ENCODE measurements around the gene FOCAD. TPM values are rescaled to one million over a fixed set of nuclear protein-coding genes. Genes with fewer than 3 reads are reported as not detected.

FOCAD gene
- total RNA-seq, 2 experiments from 2014 or later = 13.8 to 18.5 TPM

GRCh38 chr9:20880675-20881074 lies 196.6 kb downstream of the FOCAD start:
- Histone ChIP-seq H3K4me3 (ENCODE audit: low read depth, low read length, poor library complexity, severe bottlenecking) (no peak overlapping the region), H3K27ac (ENCODE audit: low read depth, low read length, poor library complexity, severe bottlenecking) (no peak overlapping the region), H3K4me2 (ENCODE audit: low read length) (no peak overlapping the region), H2AFZ (ENCODE audit: low read length) (no peak overlapping the region), H4K20me1 (ENCODE audit: insufficient read depth, low read length) (no peaks in the 10 kb centered on the region; the same call in 1 of the 2 replicates), H3K9me3 (ENCODE audit: low read length) (no peaks in the 10 kb centered on the region), H3K79me2 (ENCODE audit: insufficient read depth, low read depth, low read length) (no peaks in the 10 kb centered on the region), H3K36me3 (ENCODE audit: insufficient read depth, low read length) (no peaks in the 10 kb centered on the region), H3K9me2 (ENCODE audit: insufficient read depth, low read length) (no peaks in the 10 kb centered on the region), H3K4me1 (ENCODE audit: insufficient read depth, low read length, poor library complexity, severe bottlenecking) (no peaks in the 10 kb centered on the region)
- ChIA-PET POLR2A (interaction anchor here (0.6 to 0.9 kb wide), 2 partner anchors 38 to 223 kb away, joined by 3 to 4 read pairs; no protein-coding TSS in a partner anchor), CTCF (ENCODE audit: unreplicated experiment) (no interaction called here)
- BruUV-seq (replicated peaks) = no TSS peak
- TF ChIP-seq CTCF (conservative IDR thresholded peaks at IDR 0.05; ENCODE audit: low read length) = no peak
- TF ChIP-seq EZH2phosphoT487 (IDR thresholded peaks at IDR 0.05; ENCODE audit: borderline replicate concordance, low read depth, low read length) = no peak
- intact Hi-C loops (cut with micrococcal nuclease; ENCODE audit: unreplicated experiment) = loop anchor here (10.0 kb wide), 1 partner anchor 256 kb away; the partner anchor contains the start of gene MLLT3
- no peak for DNase-seq (ENCODE audit: low spot score)

GRCh38 chr9:20884985-20885593 lies 201.0 kb downstream of the FOCAD start:
- no TSS peak for BruUV-seq (replicated peaks)
- ChIA-PET POLR2A (interaction anchor here (0.8 to 4.0 kb wide), 4 partner anchors 11 to 227 kb away, joined by 3 to 18 read pairs (median 6); no protein-coding TSS in a partner anchor), CTCF (ENCODE audit: unreplicated experiment) (no interaction called here)
- Histone ChIP-seq H3K36me3 (ENCODE audit: insufficient read depth, low read length) (no peaks in the 10 kb centered on the region), H3K27ac (ENCODE audit: low read depth, low read length, poor library complexity, severe bottlenecking) (no peak overlapping the region), H3K79me2 (ENCODE audit: insufficient read depth, low read depth, low read length) (no peaks in the 10 kb centered on the region), H3K4me3 (ENCODE audit: low read depth, low read length, poor library complexity, severe bottlenecking) (no peak overlapping the region), H3K4me2 (ENCODE audit: low read length) (no peak overlapping the region), H2AFZ (ENCODE audit: low read length) (no peak overlapping the region), H4K20me1 (ENCODE audit: insufficient read depth, low read length) (no peaks in the 10 kb centered on the region), H3K9me3 (ENCODE audit: low read length) (no peaks in the 10 kb centered on the region), H3K9me2 (ENCODE audit: insufficient read depth, low read length) (no peaks in the 10 kb centered on the region), H3K4me1 (ENCODE audit: insufficient read depth, low read length, poor library complexity, severe bottlenecking) (no peaks in the 10 kb centered on the region)
- intact Hi-C loops (cut with micrococcal nuclease; ENCODE audit: unreplicated experiment) = loop anchor here (2.0 to 10.0 kb wide), 2 partner anchors 226 to 260 kb away; partner anchors contain the start of gene MLLT3
- TF ChIP-seq EZH2phosphoT487 (IDR thresholded peaks at IDR 0.05; ENCODE audit: borderline replicate concordance, low read depth, low read length) = no peak
- TF ChIP-seq CTCF (conservative IDR thresholded peaks at IDR 0.05; ENCODE audit: low read length) = peak; percentile 77
- peak; percentile 50 for DNase-seq (ENCODE audit: low spot score)

- no peaks in the 10 kb centered on the region for H3K9me3 ChIP-seq (ENCODE audit: low read length)
- H3K27ac ChIP-seq (ENCODE audit: low read depth, low read length, poor library complexity, severe bottlenecking) = no peak overlapping the region
- CTCF ChIA-PET (ENCODE audit: unreplicated experiment) = no interaction called here
- H3K4me3 ChIP-seq (ENCODE audit: low read depth, low read length, poor library complexity, severe bottlenecking) = no peak overlapping the region
- TF ChIP-seq EZH2phosphoT487 (IDR thresholded peaks at IDR 0.05; ENCODE audit: borderline replicate concordance, low read depth, low read length) (no peak), CTCF (conservative IDR thresholded peaks at IDR 0.05; ENCODE audit: low read length) (no peak)
- POLR2A ChIA-PET = interaction anchor here (0.7 to 1.4 kb wide), 4 partner anchors 9 to 197 kb away, joined by 3 to 4 read pairs (median 4); no protein-coding TSS in a partner anchor
- no peaks in the 10 kb centered on the region for H3K36me3 ChIP-seq (ENCODE audit: insufficient read depth, low read length)
- H4K20me1 ChIP-seq (ENCODE audit: insufficient read depth, low read length) = no peaks in the 10 kb centered on the region
- intact Hi-C loops (cut with micrococcal nuclease; ENCODE audit: unreplicated experiment) = no loop called here
- no peak overlapping the region for H3K4me2 ChIP-seq (ENCODE audit: low read length)
- no peaks in the 10 kb centered on the region for H3K79me2 ChIP-seq (ENCODE audit: insufficient read depth, low read depth, low read length)
- H2AFZ ChIP-seq (ENCODE audit: low read length) = no peak overlapping the region
- no peak for DNase-seq (ENCODE audit: low spot score)
- H3K9me2 ChIP-seq (ENCODE audit: insufficient read depth, low read length) = no peaks in the 10 kb centered on the region
- H3K4me1 ChIP-seq (ENCODE audit: insufficient read depth, low read length, poor library complexity, severe bottlenecking) = no peaks in the 10 kb centered on the region
- BruUV-seq (replicated peaks) = no TSS peak
Measured at GRCh38 chr9:20898885-20899554, 215.0 kb downstream of the FOCAD start.
